Measurements from ENCODE around the gene RELN.

The RELN gene

DNA sequence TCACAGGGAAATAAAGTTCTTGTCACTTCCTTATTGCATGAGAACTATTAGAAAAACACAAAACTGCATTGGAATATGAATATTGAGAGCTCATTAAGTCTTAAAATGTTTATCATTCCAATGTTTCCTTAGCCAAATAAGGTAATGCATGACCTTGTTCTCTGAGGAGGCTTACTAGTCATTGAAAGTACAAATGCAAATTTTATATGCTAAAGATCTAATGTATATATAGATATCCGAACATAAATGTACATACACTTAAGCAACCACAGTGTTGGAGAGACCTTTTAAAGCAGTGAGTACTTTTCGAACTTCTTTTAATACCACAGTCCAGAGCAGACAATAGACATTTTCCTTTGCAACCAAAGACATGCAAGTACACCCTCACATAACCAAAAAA is 96.1 kb downstream of the RELN start:
- no peak for DNase-seq (ENCODE audit: low read depth)

- no peak for DNase-seq (ENCODE audit: low read depth)
Measured at GRCh38 chr7:103889451-103889850, 100.0 kb downstream of the RELN start.

DNA sequence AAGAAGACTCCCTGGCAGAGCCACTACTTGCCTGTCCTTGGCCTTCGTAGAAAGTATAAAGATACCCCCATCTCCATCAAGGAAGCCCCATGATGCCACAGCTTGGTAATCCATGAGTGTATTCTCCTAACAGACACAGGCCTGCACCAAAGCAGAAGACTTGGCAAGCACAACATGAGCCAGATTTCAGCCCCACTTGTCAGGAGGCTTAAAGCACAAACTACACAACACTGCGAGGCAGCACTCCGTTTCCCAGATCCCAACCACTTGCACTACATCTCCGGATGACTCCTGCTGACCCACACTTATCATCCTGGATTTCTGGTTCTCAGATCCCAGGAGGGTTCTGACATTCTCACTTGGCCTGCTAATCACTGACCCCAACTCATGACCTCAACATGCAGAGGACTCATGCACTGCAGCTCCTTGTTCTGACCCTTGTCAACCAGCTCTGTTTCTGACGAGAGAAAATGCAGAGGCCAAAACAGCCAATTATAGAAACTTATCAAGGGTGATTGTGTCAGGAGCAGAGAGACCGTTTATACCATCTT is 100.8 kb downstream of the RELN start:
- no peak for DNase-seq (ENCODE audit: low read depth)

GRCh38 chr7:103887853-103888602 is 101.4 kb downstream of the RELN start:
- no peak for DNase-seq (ENCODE audit: low read depth)

GRCh38 chr7:103887050-103887449 is 102.4 kb downstream of the RELN start:
- no peak for DNase-seq (ENCODE audit: low read depth)

DNA sequence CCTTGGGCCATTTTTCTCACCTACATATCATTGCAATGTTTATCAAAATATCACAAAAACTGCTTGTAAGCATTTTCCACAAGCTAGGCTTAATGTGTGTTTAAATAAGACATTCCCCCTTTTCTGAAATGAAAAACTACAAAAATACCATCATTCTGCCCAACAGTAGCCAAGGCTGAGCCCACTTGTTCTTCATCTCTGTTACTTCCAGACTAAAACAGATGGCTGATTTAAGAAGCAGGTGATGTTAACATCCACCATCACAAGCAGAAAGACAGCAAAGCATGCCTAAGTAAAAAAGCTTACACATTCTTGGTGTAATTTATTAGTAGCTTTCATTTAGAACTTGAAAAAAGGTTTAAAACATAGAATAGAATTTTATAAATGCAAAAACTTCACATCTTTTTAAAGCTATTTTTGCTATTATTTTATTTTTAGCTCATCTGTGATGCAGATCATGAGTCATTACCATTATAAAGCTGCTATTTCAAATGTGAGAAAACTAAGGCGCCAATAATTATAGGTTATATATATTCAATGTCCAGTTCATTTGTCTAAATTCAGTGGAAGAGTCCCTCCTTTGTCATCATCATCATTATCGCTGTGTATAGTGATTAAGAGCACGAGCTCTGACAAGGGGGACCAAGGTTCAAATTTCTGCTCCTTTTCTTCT is 109.4 kb downstream of the RELN start:
- DNase-seq (ENCODE audit: low read depth) = no peak

DNA sequence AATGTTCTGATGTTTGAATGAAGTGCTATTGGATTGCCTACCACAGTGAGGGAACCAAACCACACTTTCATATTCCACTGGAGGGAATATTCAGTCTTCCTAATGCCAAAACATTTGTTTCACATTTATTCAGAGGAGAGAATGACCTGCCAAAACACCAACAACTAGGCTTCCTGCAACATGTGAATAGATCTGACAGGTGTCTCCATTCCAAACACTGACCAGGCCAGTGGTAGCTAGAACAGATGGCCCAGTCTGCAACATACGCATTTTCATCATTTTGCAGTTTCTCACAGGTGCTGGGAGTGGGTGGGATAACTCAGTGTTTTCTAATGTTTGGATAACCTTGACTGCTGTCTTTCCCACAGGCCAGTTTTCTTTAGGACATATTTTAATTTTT is 110.0 kb downstream of the RELN start:
- DNase-seq (ENCODE audit: low read depth) = no peak

GRCh38 chr7:103877565-103877964 is 111.9 kb downstream of the RELN start:
- no peak for DNase-seq (ENCODE audit: low read depth)

DNA sequence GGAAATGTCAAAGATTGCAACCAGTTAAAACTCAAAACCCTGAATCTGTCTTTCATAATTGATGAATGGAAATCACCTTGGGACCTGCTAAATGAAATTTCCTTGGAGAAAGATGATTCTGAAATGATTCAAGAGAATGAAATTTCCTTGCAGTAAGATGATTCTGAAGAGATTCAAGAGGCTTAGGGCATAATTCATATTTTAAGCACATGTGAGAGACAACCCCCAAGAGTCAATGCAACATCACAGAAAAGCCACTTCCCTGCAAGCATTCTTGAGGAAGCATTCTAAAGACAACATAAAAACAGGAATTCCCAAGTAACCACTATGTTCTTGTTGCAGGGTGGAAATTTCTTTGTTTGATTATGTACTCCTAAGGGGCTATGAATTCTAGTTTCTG is 113.7 kb downstream of the RELN start:
- no peak for DNase-seq (ENCODE audit: low read depth)

DNA sequence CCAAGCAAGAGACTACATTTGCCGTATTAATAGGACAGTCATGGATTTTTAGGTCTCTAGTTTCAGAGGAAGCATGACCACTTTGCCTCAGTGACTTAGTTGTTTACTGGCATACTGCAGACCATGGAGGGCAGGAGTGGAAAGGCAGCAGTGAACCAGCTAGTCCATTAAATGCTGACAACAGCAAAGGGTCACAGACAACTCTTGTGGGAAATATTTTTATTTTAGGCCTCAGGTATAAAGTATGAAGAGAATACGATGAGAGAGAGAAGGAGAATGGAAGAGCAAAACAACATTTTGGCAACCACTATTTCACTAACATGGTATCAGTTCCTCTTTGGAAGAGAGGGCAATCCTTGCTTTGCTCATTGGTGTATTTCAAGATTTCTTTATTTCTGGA is 118.0 kb downstream of the RELN start:
- no peak for DNase-seq (ENCODE audit: low read depth)

DNA sequence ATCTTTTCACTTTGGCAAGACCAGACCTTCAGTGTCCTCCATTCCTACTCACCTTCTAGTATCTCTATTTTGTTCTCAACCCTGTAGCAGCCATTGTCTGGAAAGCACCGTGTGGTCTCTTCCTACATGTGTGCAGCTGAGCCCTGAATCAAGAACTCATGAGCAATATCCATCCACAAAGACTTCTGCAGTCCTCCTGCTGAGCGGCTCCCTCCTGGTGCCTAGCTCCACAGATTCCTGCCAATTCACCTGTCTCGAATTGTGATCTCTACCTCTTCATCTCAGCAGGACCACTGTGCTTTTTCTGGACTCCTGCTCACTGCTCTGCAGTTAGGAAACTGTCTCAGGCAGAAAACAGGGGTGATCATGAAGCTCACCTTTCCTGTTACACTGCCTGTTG is 118.8 kb downstream of the RELN start:
- DNase-seq (ENCODE audit: low read depth) = no peak

GRCh38 chr7:103867874-103868273 is 121.6 kb downstream of the RELN start:
- DNase-seq (ENCODE audit: low read depth) = no peak

DNA sequence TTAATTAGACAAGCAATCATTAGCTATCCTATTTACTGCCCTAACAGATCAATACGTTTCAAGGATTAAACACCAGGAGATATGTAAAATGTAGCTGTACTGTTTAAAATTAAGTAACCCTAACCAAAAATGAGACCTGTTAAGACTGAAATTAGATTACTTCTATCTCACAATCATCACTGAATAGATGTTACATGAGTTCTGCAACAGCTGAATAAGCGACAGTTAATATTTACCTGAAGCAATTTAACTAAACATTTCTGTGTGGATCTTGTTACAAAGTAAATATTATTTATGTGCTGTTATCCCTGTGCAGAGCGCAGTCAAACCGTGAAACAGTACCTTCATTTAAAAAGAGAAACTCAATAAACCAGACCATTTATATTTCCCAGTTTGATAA is 122.5 kb downstream of the RELN start:
- DNase-seq (ENCODE audit: low read depth) = no peak

GRCh38 chr7:103865442-103865841 is 124.0 kb downstream of the RELN start:
- no peak for DNase-seq (ENCODE audit: low read depth)

DNA sequence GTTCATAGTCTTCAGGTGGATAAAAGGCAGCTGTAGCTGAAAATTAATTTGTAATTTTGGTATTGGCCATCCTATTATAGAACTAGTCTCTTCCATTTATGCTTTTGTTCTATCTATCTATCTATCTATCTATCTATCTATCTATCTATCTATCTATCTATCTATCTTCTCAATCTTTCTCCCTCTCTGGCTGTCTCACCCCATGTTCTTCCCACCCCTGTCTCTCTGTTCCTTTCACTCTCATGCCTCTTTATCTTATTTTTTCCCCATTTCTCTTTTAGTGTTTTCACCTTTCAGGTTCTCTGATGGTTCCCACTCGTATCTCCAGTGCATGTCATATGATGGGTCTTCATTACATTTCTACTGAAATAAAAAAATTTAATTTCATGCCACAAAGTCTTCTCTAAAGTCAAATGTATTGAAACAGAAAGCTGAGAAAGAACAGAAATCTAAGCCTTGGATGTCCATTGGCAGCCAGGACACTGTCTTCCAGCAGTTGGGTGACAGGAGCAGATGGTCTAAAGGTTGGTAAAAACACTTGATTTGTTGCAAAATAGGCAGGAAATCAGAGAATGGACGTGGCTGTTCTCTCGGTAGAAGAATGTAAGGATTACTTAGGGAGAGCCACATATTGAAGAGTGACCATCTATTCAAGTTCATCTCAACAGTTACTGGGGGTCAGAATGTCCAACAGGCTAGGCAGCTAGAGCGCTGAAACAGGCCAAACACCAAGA is 127.0 kb downstream of the RELN start:
- no peak for DNase-seq (ENCODE audit: low read depth)

DNA sequence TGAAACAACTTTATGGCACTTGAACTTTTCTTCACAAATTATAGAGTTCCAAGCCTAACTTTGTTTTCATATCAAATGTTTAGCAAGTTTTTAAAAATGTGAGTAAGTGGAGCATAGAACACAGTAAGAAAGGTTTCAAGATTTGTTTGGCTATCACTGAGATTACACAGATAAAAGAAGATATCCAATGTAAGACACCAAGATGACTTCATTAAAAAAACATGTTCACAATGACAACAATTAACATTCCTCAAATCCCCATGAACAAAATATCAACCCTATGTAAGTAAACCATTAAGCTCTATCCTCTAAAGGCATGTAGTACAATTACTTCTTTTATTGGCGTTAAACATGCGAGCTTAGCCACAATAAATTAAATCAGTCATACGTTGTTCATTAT is 129.7 kb downstream of the RELN start:
- no peak for DNase-seq (ENCODE audit: low read depth)

DNA sequence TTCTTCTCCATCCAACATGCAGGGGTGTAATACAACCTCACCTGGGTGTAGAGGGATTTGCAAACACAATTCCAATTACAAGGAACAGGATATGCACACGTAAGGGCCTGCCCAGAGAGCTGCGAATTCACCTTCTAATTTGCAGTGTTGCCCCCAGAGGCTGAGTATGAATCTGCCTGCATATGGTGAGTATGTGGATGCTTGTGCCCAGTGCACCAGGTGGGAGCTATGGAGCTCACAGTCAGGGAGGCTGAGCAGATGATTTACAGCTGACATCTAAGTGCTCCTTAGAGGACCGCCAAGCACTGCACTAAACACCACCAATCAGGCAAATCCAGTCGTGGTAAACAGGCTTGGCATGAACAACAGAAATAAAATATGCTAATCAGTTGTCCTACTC is 132.0 kb downstream of the RELN start:
- DNase-seq (ENCODE audit: low read depth) = no peak

DNA sequence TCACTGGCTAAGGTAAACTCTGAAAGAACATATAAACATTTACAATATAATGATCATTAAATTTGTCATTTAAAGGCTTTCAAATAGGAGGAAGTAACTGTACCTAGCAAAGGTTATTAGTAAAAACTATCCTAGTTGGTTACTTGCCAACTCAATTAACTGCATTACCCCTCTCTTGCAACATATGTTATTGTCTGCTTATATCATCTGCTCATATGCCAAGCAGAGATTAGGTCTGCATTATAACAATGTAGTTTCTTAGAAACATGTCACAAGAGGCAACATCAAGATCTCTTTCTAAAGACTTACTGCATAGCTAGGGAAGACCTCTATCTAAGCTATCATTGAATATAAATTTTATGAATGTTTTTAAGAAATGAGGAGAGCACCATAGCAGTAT is 132.5 kb downstream of the RELN start:
- no peak for DNase-seq (ENCODE audit: low read depth)

DNA sequence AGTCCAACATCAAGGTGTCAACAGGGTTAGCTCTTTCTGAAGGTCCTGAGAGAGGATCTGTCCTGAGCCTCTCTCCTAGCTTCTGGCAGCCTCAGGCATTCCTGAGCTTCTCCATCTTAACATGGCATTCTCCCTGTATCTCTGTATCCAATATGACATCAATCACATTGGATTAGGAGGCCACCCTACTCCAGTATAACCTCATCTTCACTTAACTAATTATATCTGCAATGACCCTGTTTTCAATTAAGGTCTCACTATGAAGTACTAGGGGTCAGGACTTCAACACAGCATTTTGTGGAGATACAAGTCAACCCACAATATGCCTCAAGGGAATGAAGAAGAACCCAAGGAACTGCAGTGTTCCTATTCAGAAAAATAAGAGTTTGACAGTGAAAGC is 133.8 kb downstream of the RELN start:
- DNase-seq (ENCODE audit: low read depth) = no peak

GRCh38 chr7:103854611-103855010 is 134.8 kb downstream of the RELN start:
- no peak for DNase-seq (ENCODE audit: low read depth)

DNA sequence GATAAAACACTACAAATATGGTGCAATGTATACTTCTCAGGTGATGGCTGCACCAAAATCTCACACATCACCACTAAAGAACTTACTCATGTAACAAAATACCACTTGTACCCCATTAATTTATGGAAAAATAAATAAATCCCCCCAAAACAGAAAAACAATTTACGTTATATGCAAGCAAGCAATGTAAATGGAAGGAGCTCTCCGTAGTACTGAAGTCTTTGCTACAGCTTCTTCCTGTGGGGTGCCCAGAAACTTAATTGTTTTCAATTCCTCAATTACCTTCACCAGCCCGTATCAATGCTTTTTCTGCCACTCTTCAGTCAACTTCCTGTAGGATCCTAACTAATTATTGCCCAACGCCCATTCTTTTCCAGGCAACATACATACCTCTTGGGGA is 138.1 kb downstream of the RELN start:
- no peak for DNase-seq (ENCODE audit: low read depth)

DNA sequence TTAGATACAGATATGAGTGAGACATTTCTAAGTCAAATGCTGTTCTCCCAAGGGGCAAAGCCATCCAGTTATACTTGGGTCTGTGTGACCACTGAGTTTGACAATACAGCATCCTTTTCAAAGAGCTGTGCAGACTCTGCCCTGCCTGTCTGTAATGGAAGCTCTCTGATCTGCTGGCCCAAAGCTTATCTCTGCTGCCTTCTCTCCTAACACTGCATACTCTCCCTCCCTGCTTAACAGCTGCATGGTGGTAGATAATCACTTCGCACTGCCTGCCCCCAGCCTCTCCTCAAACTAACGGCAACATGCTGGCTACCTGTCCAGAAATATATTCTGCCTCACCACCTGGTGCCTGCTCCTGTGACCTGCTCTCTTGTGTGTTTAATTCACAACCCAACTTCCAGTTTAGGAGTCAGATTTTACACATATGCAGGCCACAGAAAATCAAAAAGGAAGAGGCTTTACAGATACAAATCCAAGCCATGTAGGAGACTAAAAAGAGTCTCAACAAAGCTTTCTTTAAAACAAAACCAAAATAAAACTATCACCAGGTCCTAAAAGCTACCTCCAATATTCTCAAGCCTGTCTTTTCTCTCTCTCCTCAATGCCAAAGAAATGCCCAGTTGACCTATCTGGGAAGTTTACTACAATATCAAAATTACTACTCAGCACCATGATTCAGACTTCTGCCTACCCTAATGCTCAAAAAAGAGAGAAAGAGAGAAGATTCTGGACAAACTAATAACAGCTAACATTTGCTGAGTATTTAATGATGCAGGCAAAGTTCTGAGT is 145.6 kb downstream of the RELN start:
- DNase-seq (ENCODE audit: low read depth) = no peak
